Left cardiac atrium (tissue), 4 donors: Measurements from ENCODE around the gene VIPR1. TPM values are rescaled to one million over a fixed set of nuclear protein-coding genes. Genes with fewer than 3 reads are reported as not detected.
"Not testable (repeated sequence)": the region's sequence is repeated elsewhere in the genome, so short reads cannot be mapped to it uniquely, and the experiment has no call there.

Experiments used
- ATAC-seq, 2 donors: fragments of 200-7000 bp; cut with Tn5 transposase; one replicate each; pipeline ENCODE4 v1.9.1; 2020; ENCODE audit warnings: mild to moderate bottlenecking in 2 of 2, moderate library complexity in 2 of 2
- DNase-seq: peaks from one replicate; pipeline ENCODE4 v3.0.0-alpha.2; 2020
- intact Hi-C, 2 donors: fragments of 100-400 bp; cut with DNase I; formaldehyde crosslinking; loops; one replicate each; pipeline versions ENCODE4 v1.14.1 to v1.15.1; 2022 to 2023
- total RNA-seq, 2 donors: library from RNA; stranded (reverse); fragmentation: NEBNext Ultra II Directional; extraction: Animal tissue kit (Norgen Biotek cat#: 25700); gene quantifications; one replicate each; pipeline ENCODE4 v1.2.1, GENCODE V29; 2021
- donor health status: DM: no; HTN: yes; CAD: no.
- donor health status: DM: no; HTN: yes; CAD: no; lungs with severe emphysema.
- donor health status: DM: yes; HTN: yes; CAD: no.
- donor health status: Dilated cardiomyopathy.

The VIPR1 gene
- total RNA-seq, 2 donors from 2014 or later = 4.9 to 5.9 TPM

- ATAC-seq (no peak), DNase-seq (no peak)
- intact Hi-C loops = loop anchor here (5.0 to 10.0 kb wide), 2 partner anchors 302 to 314 kb away; no protein-coding TSS in a partner anchor
Observed at GRCh38 chr3:42549131-42549530, 46.7 kb downstream of the VIPR1 start.

DNA sequence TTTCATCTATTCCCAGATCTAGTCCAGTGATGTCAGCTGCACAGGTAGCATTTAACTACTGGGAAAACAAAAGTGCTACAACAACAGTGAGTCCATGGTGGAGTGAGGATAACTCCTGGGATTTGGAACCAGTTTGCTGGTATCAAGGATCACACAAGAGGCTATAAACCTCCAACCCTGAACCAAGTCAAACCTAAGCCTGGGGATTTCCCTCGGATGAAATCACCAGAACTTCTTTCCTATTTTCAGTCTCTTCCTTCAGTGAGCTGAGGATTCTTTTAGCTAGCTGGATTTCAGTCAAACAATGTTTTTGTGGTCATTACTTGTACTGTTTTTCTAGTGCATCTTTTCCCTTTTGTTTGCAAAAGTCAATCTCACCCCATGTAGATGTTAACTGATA is 47.8 kb downstream of the VIPR1 start:
- ATAC-seq (no peak), DNase-seq (no peak)
- intact Hi-C loops = no loop called here

- intact Hi-C loops = no loop called here
- no peak for ATAC-seq
- DNase-seq = no peak
Observed at GRCh38 chr3:42552830-42553229, 50.4 kb downstream of the VIPR1 start.

DNA sequence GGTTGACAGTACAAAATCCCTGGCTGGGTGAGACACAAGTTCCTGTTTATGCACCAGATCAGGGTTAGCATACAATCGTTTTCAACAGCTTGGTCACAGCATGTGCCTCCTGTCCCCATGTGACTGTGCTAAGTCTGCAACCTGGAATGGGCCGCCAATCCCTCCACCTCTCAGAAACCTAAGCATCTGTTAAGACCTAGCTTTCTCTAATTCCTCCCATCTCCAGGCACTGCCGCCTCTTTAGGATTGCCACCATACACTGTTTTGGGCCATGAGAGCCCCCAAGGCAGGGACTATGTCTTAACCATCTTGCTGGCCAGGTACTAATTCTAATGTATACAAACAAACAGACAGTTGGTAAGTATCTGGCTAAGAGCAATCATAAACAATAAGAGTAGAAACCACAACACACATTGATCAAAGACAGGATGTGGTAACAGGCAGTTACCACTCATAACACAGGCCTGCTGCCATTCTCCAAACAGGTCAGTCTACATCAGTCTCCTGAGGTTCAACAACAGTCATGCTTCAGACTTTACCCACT is 53.7 kb downstream of the VIPR1 start:
- peak in 1 of 2 donors; percentile 55 for ATAC-seq
- intact Hi-C loops = no loop called here
- no peak for DNase-seq

- DNase-seq, ATAC-seq, intact Hi-C loops: not testable (repeated sequence)
Observed at GRCh38 chr3:42556817-42557216, 54.4 kb downstream of the VIPR1 start.

DNA sequence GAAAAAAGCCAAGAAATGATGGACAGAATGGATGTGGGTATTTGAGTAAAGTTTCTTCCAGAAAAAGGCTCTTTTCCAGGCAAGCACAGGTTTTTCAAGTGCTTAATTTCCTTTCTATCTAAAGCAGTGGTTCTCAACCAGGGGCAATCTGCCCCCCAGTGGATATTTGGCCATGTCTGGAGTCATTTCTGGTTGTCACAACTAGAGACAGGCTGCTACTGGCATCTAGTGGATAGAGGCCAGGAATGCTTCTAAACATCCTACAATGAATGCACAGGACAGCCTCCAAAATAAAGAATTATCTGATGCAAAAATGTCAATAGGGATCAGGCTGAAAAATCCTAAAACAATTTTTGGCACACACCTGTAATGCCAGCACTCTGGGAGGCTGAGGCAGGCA is 55.4 kb downstream of the VIPR1 start:
- DNase-seq (no peak), ATAC-seq (no peak)
- intact Hi-C loops = no loop called here

GRCh38 chr3:42562047-42562907 is 59.8 kb downstream of the VIPR1 start:
- no peak for DNase-seq
- ATAC-seq = no peak
- intact Hi-C loops = no loop called here

DNA sequence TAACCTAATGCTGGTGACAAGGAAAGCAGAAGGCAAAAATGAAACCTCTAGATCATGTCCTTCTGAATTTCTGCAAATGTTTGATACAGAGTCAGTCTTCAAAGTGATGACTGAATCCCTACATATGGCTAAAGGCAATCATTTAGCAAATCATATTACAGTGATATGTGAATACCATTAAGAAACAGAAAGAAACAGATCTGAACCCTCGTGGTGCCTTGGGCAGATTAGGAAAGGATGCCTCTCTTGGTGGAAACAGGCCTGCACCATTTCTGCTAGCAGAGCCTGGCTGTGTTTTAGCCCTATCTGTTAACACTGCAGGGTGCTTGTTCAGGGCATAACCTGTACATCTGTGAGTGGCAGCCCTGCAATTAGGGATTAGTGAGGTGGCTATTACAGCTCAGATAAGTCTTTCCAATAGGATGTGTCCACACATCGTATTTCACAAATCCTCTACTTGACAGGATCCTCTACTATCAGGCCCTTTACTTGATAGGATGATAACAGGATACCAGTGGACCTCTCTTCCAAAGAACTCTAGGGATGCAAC is 67.2 kb downstream of the VIPR1 start:
- intact Hi-C loops = no loop called here
- no peak for DNase-seq

GRCh38 chr3:42572278-42572677 is 69.8 kb downstream of the VIPR1 start:
- DNase-seq = no peak
- peak in 1 of 2 donors; percentile 82 for ATAC-seq
- intact Hi-C loops = loop anchor here in 1 of 2 donors (2.0 kb wide), 1 partner anchor 173 kb away; no protein-coding TSS in a partner anchor

More for the DNA sequence above, 67.2 kb downstream of the VIPR1 start:
- peak in 1 of 2 donors; percentile 23 for ATAC-seq

GRCh38 chr3:42575137-42575741 is 72.8 kb downstream of the VIPR1 start:
- DNase-seq (no peak), ATAC-seq (no peak)
- intact Hi-C loops = no loop called here

DNA sequence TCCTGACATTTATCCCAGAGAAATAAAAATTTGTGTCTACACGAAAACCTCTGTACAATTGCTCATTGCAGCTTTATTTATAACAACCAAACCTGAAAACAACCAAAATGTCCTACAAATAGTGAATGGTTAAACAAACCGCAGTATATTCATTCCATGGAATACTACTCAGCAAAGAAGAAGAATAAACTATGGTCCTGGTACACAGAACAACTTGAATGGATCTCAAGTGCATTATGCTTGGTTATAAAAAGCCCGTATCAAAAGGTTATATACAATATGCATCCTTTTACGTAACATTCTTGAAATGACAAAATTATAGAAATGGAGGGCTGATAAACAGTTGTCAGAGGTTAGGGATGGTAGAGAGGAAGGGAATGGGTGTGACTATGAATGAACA is 75.6 kb downstream of the VIPR1 start:
- ATAC-seq = no peak
- intact Hi-C loops = no loop called here
- no peak for DNase-seq

DNA sequence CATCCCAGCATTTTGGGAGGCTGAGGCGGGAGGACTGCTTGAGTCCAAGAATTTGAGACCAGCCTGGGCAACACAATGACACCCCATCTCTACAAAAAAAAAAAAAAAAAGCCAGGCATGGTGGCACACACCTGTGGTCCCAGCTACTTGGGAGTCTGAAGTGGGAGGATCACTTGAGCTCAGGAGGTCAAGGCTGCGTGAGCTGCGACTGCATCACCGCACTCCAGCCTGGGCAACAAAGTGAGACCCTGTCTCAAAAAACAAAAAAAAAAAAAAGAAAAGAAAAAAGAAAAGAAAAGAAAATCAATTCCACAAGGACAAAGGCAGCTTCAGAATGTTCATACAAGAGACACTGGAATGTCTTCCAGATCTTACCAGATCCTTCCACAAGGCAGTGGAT is 76.9 kb downstream of the VIPR1 start:
- ATAC-seq, DNase-seq, intact Hi-C loops: not testable (repeated sequence)

- no peak for DNase-seq
- intact Hi-C loops = loop anchor here in 1 of 2 donors (10.0 kb wide), 1 partner anchor 173 kb away; no protein-coding TSS in a partner anchor
- no peak for ATAC-seq
Observed at GRCh38 chr3:42581400-42581708, 78.9 kb downstream of the VIPR1 start.

- ATAC-seq = peak; percentile 99
- DNase-seq = peak; percentile 96
- intact Hi-C loops = loop anchor here in 1 of 2 donors (10.0 kb wide), 1 partner anchor 173 kb away; no protein-coding TSS in a partner anchor
Observed at GRCh38 chr3:42581709-42582473, 79.4 kb downstream of the VIPR1 start, which contains the start of gene SEC22C. SEC22C (minus strand) TSS chr3:42581967; CDS start chr3:42569046, 12,921 bp downstream.

DNA sequence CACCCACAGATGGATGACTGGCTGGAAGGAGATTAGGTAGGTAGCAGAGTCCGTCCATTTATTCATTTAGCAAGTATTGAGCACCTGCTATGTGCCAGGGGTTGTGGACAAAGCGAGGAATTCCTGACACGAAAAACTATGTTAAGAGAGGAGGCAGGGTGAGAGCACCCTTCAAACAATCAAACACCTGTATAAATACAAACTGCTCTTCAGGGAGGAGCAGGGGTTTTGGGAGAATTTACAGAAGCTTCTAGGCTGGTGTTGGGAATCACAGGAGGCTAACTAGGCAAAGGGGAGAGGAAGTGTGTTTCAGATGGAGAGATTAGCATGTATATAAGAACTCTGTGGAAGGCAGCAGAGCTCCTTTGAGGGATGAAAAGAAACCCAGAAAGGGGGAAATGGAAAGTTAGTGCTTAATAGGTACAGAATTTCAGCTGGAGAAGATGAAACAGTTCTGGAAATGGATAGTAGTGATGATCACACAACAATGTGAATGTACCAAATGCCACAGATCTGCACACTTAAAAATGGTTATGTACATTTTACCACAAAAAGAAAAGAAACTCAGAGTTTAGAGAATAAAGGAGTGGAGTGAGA is 80.1 kb downstream of the VIPR1 start:
- DNase-seq = no peak
- intact Hi-C loops = loop anchor here in 1 of 2 donors (10.0 kb wide), 1 partner anchor 172 kb away; no protein-coding TSS in a partner anchor
- ATAC-seq = no peak
